Transverse colon (tissue), 4 donors: Measurements from ENCODE around the gene ANO1.

Experiments used
- EP300 ChIP-seq: sonication (generic); formaldehyde crosslinking; IDR thresholded peaks from one replicate; pipeline ENCODE4 v1.6.1; 2017; ENCODE audit warnings: antibody characterized with exemption, low read depth
- POLR2A ChIP-seq: fragments of 450-650 bp; IDR thresholded peaks from one replicate; pipeline ENCODE4 v1.6.1; 2016; ENCODE audit warnings: antibody characterized with exemption, mild to moderate bottlenecking, moderate library complexity
- POLR2AphosphoS5 ChIP-seq, 3 donors: sonication (generic); formaldehyde crosslinking; IDR thresholded peaks; one replicate each; pipeline ENCODE4 v1.6.1; 2016; ENCODE audit warnings: antibody characterized with exemption in 3 of 3
- TF ChIP-seq, protein P1 (sequence below), 5 experiments: fragments of 200-600 bp in 3 of 5; fragments of 450-650 bp in 2 of 5; sonication (generic) in 3 of 5; IDR thresholded peaks; 1 replicate in 2 of 5; 2 replicates in 3 of 5; pipeline ENCODE4 v1.5.1; 2016 to 2017; ENCODE audit warnings: antibody characterized with exemption in 5 of 5, inconsistent platforms in 3 of 5, mild to moderate bottlenecking in 2 of 5, moderate library complexity in 1 of 5

DNA sequence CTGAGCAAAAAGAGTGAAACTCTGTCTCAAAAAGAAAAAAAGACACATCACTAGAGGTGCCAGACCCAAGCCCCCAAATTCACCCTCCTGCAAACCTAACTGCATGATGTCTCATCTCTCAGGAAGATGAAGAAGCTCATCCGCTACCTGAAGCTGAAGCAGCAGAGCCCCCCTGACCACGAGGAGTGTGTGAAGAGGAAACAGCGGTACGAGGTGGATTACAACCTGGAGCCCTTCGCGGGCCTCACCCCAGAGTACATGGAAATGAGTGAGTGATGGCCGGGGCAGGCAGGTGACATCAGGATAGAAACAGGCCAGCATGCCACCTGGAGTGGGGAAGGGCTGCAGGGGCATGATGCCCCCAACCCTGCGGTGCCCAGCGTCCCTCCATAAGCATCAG is 89.0 kb downstream of the ANO1 start:
- TF ChIP-seq, protein P1, sequence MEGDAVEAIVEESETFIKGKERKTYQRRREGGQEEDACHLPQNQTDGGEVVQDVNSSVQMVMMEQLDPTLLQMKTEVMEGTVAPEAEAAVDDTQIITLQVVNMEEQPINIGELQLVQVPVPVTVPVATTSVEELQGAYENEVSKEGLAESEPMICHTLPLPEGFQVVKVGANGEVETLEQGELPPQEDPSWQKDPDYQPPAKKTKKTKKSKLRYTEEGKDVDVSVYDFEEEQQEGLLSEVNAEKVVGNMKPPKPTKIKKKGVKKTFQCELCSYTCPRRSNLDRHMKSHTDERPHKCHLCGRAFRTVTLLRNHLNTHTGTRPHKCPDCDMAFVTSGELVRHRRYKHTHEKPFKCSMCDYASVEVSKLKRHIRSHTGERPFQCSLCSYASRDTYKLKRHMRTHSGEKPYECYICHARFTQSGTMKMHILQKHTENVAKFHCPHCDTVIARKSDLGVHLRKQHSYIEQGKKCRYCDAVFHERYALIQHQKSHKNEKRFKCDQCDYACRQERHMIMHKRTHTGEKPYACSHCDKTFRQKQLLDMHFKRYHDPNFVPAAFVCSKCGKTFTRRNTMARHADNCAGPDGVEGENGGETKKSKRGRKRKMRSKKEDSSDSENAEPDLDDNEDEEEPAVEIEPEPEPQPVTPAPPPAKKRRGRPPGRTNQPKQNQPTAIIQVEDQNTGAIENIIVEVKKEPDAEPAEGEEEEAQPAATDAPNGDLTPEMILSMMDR (IDR thresholded peaks at IDR 0.05): no peak
- TF ChIP-seq POLR2A (no peak), EP300 (no peak), POLR2AphosphoS5 (IDR thresholded peaks at IDR 0.05) (no peak)
